Tibial nerve (tissue), 4 donors: ENCODE results near the gene APLNR. TPM values are rescaled to one million over a fixed set of nuclear protein-coding genes. Genes with fewer than 3 reads are reported as not detected.

Source experiments
- DNase-seq, 2 donors: peaks; one replicate each; pipeline ENCODE4 v3.0.0-alpha.2; 2019; ENCODE audit warnings: low spot score in 2 of 2
- H3K27ac ChIP-seq, 4 donors: fragments of 200-600 bp; sonication (generic) in 3 of 4; one replicate each; pipeline ENCODE4 v1.5.1; 2017 to 2019; ENCODE audit warnings: mild to moderate bottlenecking in 1 of 4
- H3K27me3 ChIP-seq, 2 donors: fragments of 200-600 bp; sonication (generic) in 1 of 2; one replicate each; pipeline versions ENCODE4 v1.5.1 to v1.6.0; 2017 to 2019
- H3K36me3 ChIP-seq, 3 donors: fragments of 200-600 bp; sonication (generic); one replicate each; pipeline ENCODE4 v1.5.1; 2018 to 2019
- H3K4me1 ChIP-seq, 4 donors: fragments of 200-600 bp; sonication (generic) in 3 of 4; one replicate each; pipeline ENCODE4 v1.5.1; 2017 to 2019
- H3K4me3 ChIP-seq, 4 donors: fragments of 200-600 bp; sonication (generic) in 3 of 4; one replicate each; pipeline ENCODE4 v1.5.1; 2017 to 2019; ENCODE audit warnings: mild to moderate bottlenecking in 1 of 4, moderate library complexity in 1 of 4
- H3K9me3 ChIP-seq, 4 donors: fragments of 200-600 bp; sonication (generic) in 3 of 4; one replicate each; pipeline ENCODE4 v1.5.1; 2017 to 2019
- CTCF ChIP-seq, 5 experiments: fragments of 200-600 bp in 3 of 5; fragments of 450-650 bp in 2 of 5; sonication (generic) in 3 of 5; IDR thresholded peaks; one replicate each; pipeline ENCODE4 v1.5.1; 2016 to 2019; ENCODE audit warnings: antibody characterized with exemption in 5 of 5, mild to moderate bottlenecking in 3 of 5, moderate library complexity in 2 of 5
- EP300 ChIP-seq, 2 donors: sonication (generic); formaldehyde crosslinking; IDR thresholded peaks; one replicate each; pipeline ENCODE4 v1.6.1; 2017; ENCODE audit warnings: antibody characterized with exemption in 2 of 2, mild to moderate bottlenecking in 1 of 2
- POLR2A ChIP-seq, 2 donors: fragments of 450-650 bp; IDR thresholded peaks; one replicate each; pipeline ENCODE4 v1.6.1; 2017; ENCODE audit warnings: antibody characterized with exemption in 2 of 2, mild to moderate bottlenecking in 2 of 2, moderate library complexity in 2 of 2
- WGBS, 2 donors: methylation state at CpG; one replicate each; pipeline ENCODE4 v1.1.5; 2018; 5-methylcytosine and 5-hydroxymethylcytosine counted together
- total RNA-seq, 4 donors: library from RNA; depleted of rRNA; stranded (reverse); fragments of >200 nt; gene quantifications; one replicate each; pipeline ENCODE4 v1.1.0, GENCODE V29; 2016

Gene APLNR
- total RNA-seq, 4 donors from 2014 or later: 0.63 to 12.9 (median 2.0) TPM

GRCh38 chr11:57273448-57274058 lies 36.5 kb upstream of the APLNR start:
- no peak for DNase-seq
- TF ChIP-seq POLR2A (IDR thresholded peaks at IDR 0.05) (no peak), EP300 (IDR thresholded peaks at IDR 0.05) (no peak), CTCF (IDR thresholded peaks at IDR 0.05) (no peak)

GRCh38 chr11:57269571-57270021 lies 32.5 kb upstream of the APLNR start:
- TF ChIP-seq EP300 (IDR thresholded peaks at IDR 0.05) (peak in 1 of 2 donors; percentile 40), CTCF (IDR thresholded peaks at IDR 0.05) (no peak)
- Histone ChIP-seq H3K27ac (no peak overlapping the region), H3K27me3 (no peaks in the 10 kb centered on the region), H3K4me3 (no peak overlapping the region), H3K4me1 (no peaks in the 10 kb centered on the region), H3K36me3 (no peaks in the 10 kb centered on the region), H3K9me3 (peaks cover 0 to 33% (median 0%) of the 10 kb centered on the region in 4 donors)
- DNase-seq: no peak
- 50 to 59% methylated on average over 3 of the region's 3 CpGs for WGBS, 2 donors

More at GRCh38 chr11:57273448-57274058, 36.5 kb upstream of the APLNR start:
- Histone ChIP-seq H3K36me3 (no peaks in the 10 kb centered on the region), H3K4me1 (peaks cover 0 to 13% (median 0%) of the 10 kb centered on the region in 4 donors), H3K4me3 (no peak overlapping the region), H3K27me3 (no peaks in the 10 kb centered on the region), H3K27ac (no peak overlapping the region), H3K9me3 (peaks cover 0 to 14% (median 0%) of the 10 kb centered on the region in 4 donors)
- whole genome bisulfite sequencing, 2 donors: 92% methylated on average over 4 of the region's 4 CpGs

- Histone ChIP-seq H3K27me3 (no peaks in the 10 kb centered on the region), H3K4me3 (no peak overlapping the region), H3K4me1 (no peaks in the 10 kb centered on the region), H3K27ac (no peak overlapping the region), H3K9me3 (peaks cover 0 to 20% (median 0%) of the 10 kb centered on the region in 4 donors), H3K36me3 (no peaks in the 10 kb centered on the region)
- no peak for DNase-seq
- TF ChIP-seq CTCF (IDR thresholded peaks at IDR 0.05): no peak
- no peak for TF ChIP-seq POLR2A (IDR thresholded peaks at IDR 0.05)
- TF ChIP-seq EP300 (IDR thresholded peaks at IDR 0.05): no peak
Observed at GRCh38 chr11:57266157-57266556, 29.1 kb upstream of the APLNR start.

GRCh38 chr11:57263351-57263750 lies 26.3 kb upstream of the APLNR start:
- no peak for TF ChIP-seq CTCF (IDR thresholded peaks at IDR 0.05)
- no peak for TF ChIP-seq EP300 (IDR thresholded peaks at IDR 0.05)
- no peak for TF ChIP-seq POLR2A (IDR thresholded peaks at IDR 0.05)
- H3K9me3 ChIP-seq: peaks cover 0 to 20% (median 0%) of the 10 kb centered on the region in 4 donors
- H3K27me3 ChIP-seq: no peaks in the 10 kb centered on the region
- no peak overlapping the region for H3K4me3 ChIP-seq
- H3K4me1 ChIP-seq: no peaks in the 10 kb centered on the region
- 77 to 85% methylated on average over 7 of the region's 7 CpGs for WGBS, 2 donors
- H3K36me3 ChIP-seq: no peaks in the 10 kb centered on the region
- no peak overlapping the region for H3K27ac ChIP-seq
- no peak for DNase-seq

- no peak for TF ChIP-seq EP300 (IDR thresholded peaks at IDR 0.05)
- no peak for TF ChIP-seq CTCF (IDR thresholded peaks at IDR 0.05)
- TF ChIP-seq POLR2A (IDR thresholded peaks at IDR 0.05): no peak
- no peaks in the 10 kb centered on the region for H3K36me3 ChIP-seq
- peaks cover 0 to 24% (median under 1%) of the 10 kb centered on the region in 4 donors for H3K9me3 ChIP-seq
- no peaks in the 10 kb centered on the region for H3K4me1 ChIP-seq
- no peak overlapping the region for H3K4me3 ChIP-seq
- WGBS, 2 donors: 66 to 69% methylated on average over 4 of the region's 4 CpGs
- H3K27ac ChIP-seq: no peak overlapping the region
- no peaks in the 10 kb centered on the region for H3K27me3 ChIP-seq
- DNase-seq: no peak
Observed at GRCh38 chr11:57262157-57262556, 25.1 kb upstream of the APLNR start.
